Measurements from ENCODE around the gene IMPA2. TPM values are rescaled to one million over a fixed set of nuclear protein-coding genes. Genes with fewer than 3 reads are reported as not detected.

IMPA2 gene
- total RNA-seq (2014; rRNA removed; shearing (Covaris generic)), result 11.1 and 13.0 TPM in 2 replicates
- 8.0 and 8.1 TPM in 2 replicates for polyA plus RNA-seq (2016; fragmentation: Nextera tagmentation; extraction: Ambion mirVana)

- Histone ChIP-seq H3K36me3 (ENCODE audit: low read depth) (no peaks in the 10 kb centered on the region), H3K27me3 (replicated peaks; ENCODE audit: insufficient read depth) (no peaks in the 10 kb centered on the region), H3K9ac (peak within 1 kb of the TSS; percentile 89), H3K4me1 (ENCODE audit: insufficient read depth) (peaks cover 4% of the 10 kb centered on the region; the same call in 1 of the 2 replicates), H3F3A (ENCODE audit: insufficient read depth) (peaks cover 11% of the 10 kb centered on the region), H2AFZ (peak within 1 kb of the TSS; percentile 86), H3K79me2 (ENCODE audit: insufficient read depth) (no peaks in the 10 kb centered on the region), H3K9me3 (ENCODE audit: low read depth) (no peaks in the 10 kb centered on the region), H3K4me3 (peak within 1 kb of the TSS; percentile 75), H3K4me2 (ENCODE audit: unreplicated experiment) (peak within 1 kb of the TSS; percentile 78), H3K9me2 (ENCODE audit: insufficient read depth) (no peaks in the 10 kb centered on the region), H3K27ac (peak within 1 kb of the TSS; percentile 79), H4K20me1 (ENCODE audit: insufficient read depth) (no peaks in the 10 kb centered on the region)
- 0 to 2% methylated on average over 3 to 31 of the region's 42 CpGs for WGBS, 2 experiments (ENCODE audit: low coverage in 1 of 2, low lambda C conversion rate in 2 of 2, missing lambda C conversion rate in 2 of 2)
- no peak for DNase-seq
- in situ Hi-C loops (cut with MboI), result no loop called here
- no peak for TF ChIP-seq EZH2phosphoT487 (IDR thresholded peaks at IDR 0.05; ENCODE audit: insufficient read depth, low read depth)
- TF ChIP-seq EZH2 (IDR thresholded peaks at IDR 0.05; ENCODE audit: insufficient read depth, poor library complexity, severe bottlenecking), result no peak
Measured at GRCh38 chr18:11981192-11981542, at the start of gene IMPA2. TSS of gene IMPA2 (plus strand) at chr18:11981507. CDS start at chr18:11981670, 163 bp downstream.

GRCh38 chr18:11932393-11932792, 48.9 kb upstream of the IMPA2 start:
- WGBS, 2 experiments (ENCODE audit: low coverage in 1 of 2, low lambda C conversion rate in 2 of 2, missing lambda C conversion rate in 2 of 2), result 89 to 91% methylated on average over 14 of the region's 14 CpGs
- no peak for TF ChIP-seq EZH2 (IDR thresholded peaks at IDR 0.05; ENCODE audit: insufficient read depth, poor library complexity, severe bottlenecking)
- TF ChIP-seq EZH2phosphoT487 (IDR thresholded peaks at IDR 0.05; ENCODE audit: insufficient read depth, low read depth), result no peak

DNA sequence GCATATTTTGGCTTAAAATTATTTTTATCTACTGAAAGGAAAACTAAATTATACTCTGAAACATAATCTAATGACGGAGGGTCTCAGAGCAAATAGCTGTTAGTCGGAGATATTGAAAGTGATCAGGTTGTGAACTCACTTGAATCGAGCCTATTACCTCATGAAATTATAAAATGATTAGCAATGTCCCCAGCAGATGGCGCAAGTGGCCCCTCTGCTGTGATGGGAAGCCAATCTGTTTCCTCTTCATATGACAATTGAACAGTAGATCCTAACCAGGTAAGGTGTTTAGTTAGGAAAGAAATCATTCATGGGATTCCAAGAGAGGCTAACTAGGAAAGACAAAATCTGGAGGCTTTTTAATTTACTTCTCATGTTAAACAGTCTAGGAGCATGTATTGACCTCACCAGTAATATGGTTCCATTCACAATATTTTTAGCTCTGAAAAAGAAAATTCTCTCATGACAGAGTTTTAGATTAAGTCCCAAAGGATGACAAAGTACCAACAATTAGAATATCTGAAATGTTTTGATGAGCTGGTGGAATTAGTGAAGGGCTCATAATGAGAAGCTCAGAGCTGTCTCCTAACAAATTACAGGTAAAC, 43.3 kb upstream of the IMPA2 start:
- 0 to 3% methylated on average over 4 of the region's 4 CpGs for WGBS, 2 experiments (ENCODE audit: low coverage in 1 of 2, low lambda C conversion rate in 2 of 2, missing lambda C conversion rate in 2 of 2)
- H4K20me1 ChIP-seq (ENCODE audit: insufficient read depth), result no peaks in the 10 kb centered on the region
- DNase-seq, result peak; percentile 72
- H3K9ac ChIP-seq, result no peak overlapping the region
- H2AFZ ChIP-seq, result no peak overlapping the region
- H3K4me2 ChIP-seq (ENCODE audit: unreplicated experiment), result no peak overlapping the region
- H3K9me2 ChIP-seq (ENCODE audit: insufficient read depth), result no peaks in the 10 kb centered on the region
- no peaks in the 10 kb centered on the region for H3K79me2 ChIP-seq (ENCODE audit: insufficient read depth)
- no peaks in the 10 kb centered on the region for H3K4me1 ChIP-seq (ENCODE audit: insufficient read depth)
- H3K36me3 ChIP-seq (ENCODE audit: low read depth), result no peaks in the 10 kb centered on the region
- no peaks in the 10 kb centered on the region for H3K27me3 ChIP-seq (replicated peaks; ENCODE audit: insufficient read depth)
- H3K4me3 ChIP-seq, result no peak overlapping the region
- no peak for TF ChIP-seq EZH2 (IDR thresholded peaks at IDR 0.05; ENCODE audit: insufficient read depth, poor library complexity, severe bottlenecking)
- no peak for TF ChIP-seq EZH2phosphoT487 (IDR thresholded peaks at IDR 0.05; ENCODE audit: insufficient read depth, low read depth)
- no peaks in the 10 kb centered on the region for H3K9me3 ChIP-seq (ENCODE audit: low read depth)
- in situ Hi-C loops (cut with MboI), result loop anchor here (10.0 kb wide), 1 partner anchor 57 kb away; no protein-coding TSS in a partner anchor
- no peak overlapping the region for H3K27ac ChIP-seq
- H3F3A ChIP-seq (ENCODE audit: insufficient read depth), result 0 out of 2 replicates have a peak, but pooled peaks cover 5% of the 10 kb centered on the region

More at GRCh38 chr18:11932393-11932792, 48.9 kb upstream of the IMPA2 start:
- Histone ChIP-seq H4K20me1 (ENCODE audit: insufficient read depth) (no peaks in the 10 kb centered on the region), H3K36me3 (ENCODE audit: low read depth) (no peaks in the 10 kb centered on the region), H2AFZ (no peak overlapping the region), H3K4me3 (no peak overlapping the region), H3K27ac (no peak overlapping the region), H3K9ac (no peak overlapping the region), H3F3A (ENCODE audit: insufficient read depth) (no peaks in the 10 kb centered on the region), H3K4me2 (ENCODE audit: unreplicated experiment) (no peak overlapping the region), H3K79me2 (ENCODE audit: insufficient read depth) (no peaks in the 10 kb centered on the region), H3K4me1 (ENCODE audit: insufficient read depth) (no peaks in the 10 kb centered on the region), H3K9me2 (ENCODE audit: insufficient read depth) (no peaks in the 10 kb centered on the region), H3K9me3 (ENCODE audit: low read depth) (no peaks in the 10 kb centered on the region), H3K27me3 (replicated peaks; ENCODE audit: insufficient read depth) (no peaks in the 10 kb centered on the region)
- in situ Hi-C loops (cut with MboI), result loop anchor here (10.0 kb wide), 1 partner anchor 62 kb away; no protein-coding TSS in a partner anchor
- no peak for DNase-seq

DNA sequence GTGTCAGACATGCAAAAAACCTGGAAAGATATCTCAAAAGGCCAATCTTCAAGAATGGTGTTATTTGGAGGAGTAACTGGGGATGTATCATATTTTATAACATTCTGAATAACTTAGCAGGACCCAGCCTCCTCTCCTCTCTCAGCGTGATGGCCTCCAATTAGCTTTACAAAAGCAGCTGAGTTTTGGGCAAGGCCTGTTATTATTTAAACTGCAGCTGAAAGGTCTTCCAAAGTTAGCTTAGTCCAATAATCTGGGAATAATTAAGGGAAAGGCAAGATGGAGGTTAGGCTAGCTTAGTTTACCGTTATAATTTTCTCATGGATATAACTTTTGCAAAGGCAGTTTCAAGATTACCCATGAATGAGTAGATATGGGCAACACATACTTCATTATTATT, 40.4 kb upstream of the IMPA2 start:
- no peak for TF ChIP-seq EZH2phosphoT487 (IDR thresholded peaks at IDR 0.05; ENCODE audit: insufficient read depth, low read depth)
- in situ Hi-C loops (cut with MboI), result no loop called here
- 6 to 9% methylated on average over 2 of the region's 2 CpGs for WGBS, 2 experiments (ENCODE audit: low coverage in 1 of 2, low lambda C conversion rate in 2 of 2, missing lambda C conversion rate in 2 of 2)

More for the DNA sequence above, 40.4 kb upstream of the IMPA2 start:
- no peak for DNase-seq
- Histone ChIP-seq H4K20me1 (ENCODE audit: insufficient read depth) (no peaks in the 10 kb centered on the region), H3K27me3 (replicated peaks; ENCODE audit: insufficient read depth) (no peaks in the 10 kb centered on the region), H3K79me2 (ENCODE audit: insufficient read depth) (no peaks in the 10 kb centered on the region), H3F3A (ENCODE audit: insufficient read depth) (0 out of 2 replicates have a peak, but pooled peaks cover 5% of the 10 kb centered on the region), H3K4me3 (no peak overlapping the region), H3K9me2 (ENCODE audit: insufficient read depth) (no peaks in the 10 kb centered on the region), H3K4me1 (ENCODE audit: insufficient read depth) (peaks cover 3% of the 10 kb centered on the region; the same call in 1 of the 2 replicates), H3K9ac (no peak overlapping the region), H3K9me3 (ENCODE audit: low read depth) (no peaks in the 10 kb centered on the region), H3K4me2 (ENCODE audit: unreplicated experiment) (no peak overlapping the region), H2AFZ (no peak overlapping the region), H3K36me3 (ENCODE audit: low read depth) (no peaks in the 10 kb centered on the region), H3K27ac (no peak overlapping the region)
